22Rv1 (cell line): ENCODE measurements around the gene RNU6-9.

ENCODE experiments used
- H3K27ac ChIP-seq: fragments of 450-650 bp; 2 replicates; pipeline ENCODE4 v1.5.1; 2017
- ZFX ChIP-seq: fragments of 450-650 bp; IDR thresholded peaks from 2 replicates; pipeline ENCODE4 v1.6.1; 2017; ENCODE audit warnings: antibody characterized with exemption, borderline replicate concordance
- TF ChIP-seq, protein P1 (sequence below): fragments of 450-650 bp; IDR thresholded peaks from 2 replicates; pipeline ENCODE4 v1.5.1; 2017; ENCODE audit warnings: mild to moderate bottlenecking

Gene RNU6-9

GRCh38 chr19:929203-929890, 36.1 kb downstream of the RNU6-9 start:
- H3K27ac ChIP-seq, result peak overlapping the region; percentile 36; the same call in 1 of the 2 replicates
- TF ChIP-seq, protein P1, sequence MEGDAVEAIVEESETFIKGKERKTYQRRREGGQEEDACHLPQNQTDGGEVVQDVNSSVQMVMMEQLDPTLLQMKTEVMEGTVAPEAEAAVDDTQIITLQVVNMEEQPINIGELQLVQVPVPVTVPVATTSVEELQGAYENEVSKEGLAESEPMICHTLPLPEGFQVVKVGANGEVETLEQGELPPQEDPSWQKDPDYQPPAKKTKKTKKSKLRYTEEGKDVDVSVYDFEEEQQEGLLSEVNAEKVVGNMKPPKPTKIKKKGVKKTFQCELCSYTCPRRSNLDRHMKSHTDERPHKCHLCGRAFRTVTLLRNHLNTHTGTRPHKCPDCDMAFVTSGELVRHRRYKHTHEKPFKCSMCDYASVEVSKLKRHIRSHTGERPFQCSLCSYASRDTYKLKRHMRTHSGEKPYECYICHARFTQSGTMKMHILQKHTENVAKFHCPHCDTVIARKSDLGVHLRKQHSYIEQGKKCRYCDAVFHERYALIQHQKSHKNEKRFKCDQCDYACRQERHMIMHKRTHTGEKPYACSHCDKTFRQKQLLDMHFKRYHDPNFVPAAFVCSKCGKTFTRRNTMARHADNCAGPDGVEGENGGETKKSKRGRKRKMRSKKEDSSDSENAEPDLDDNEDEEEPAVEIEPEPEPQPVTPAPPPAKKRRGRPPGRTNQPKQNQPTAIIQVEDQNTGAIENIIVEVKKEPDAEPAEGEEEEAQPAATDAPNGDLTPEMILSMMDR, result no peak
- TF ChIP-seq ZFX, result no peak

DNA sequence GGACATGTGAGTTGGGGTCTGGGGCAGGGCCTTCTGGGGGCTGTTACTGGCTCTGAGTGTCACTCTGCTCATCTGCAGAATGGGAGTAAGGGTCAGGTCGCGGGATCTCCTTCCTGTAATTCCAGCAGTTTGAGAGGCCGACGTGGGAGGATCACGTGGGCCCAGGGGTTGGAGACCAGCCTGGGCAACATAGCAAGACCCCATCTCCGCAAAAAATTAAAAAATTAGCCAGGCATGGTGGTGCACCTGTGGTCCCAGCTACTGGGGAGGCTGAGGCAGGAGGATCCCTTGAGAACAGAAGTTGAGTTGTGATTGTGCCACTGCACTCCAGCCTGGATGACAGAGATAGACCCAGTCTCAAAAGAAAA, 36.6 kb downstream of the RNU6-9 start:
- TF ChIP-seq, protein P1, result no peak
- TF ChIP-seq ZFX, result no peak

DNA sequence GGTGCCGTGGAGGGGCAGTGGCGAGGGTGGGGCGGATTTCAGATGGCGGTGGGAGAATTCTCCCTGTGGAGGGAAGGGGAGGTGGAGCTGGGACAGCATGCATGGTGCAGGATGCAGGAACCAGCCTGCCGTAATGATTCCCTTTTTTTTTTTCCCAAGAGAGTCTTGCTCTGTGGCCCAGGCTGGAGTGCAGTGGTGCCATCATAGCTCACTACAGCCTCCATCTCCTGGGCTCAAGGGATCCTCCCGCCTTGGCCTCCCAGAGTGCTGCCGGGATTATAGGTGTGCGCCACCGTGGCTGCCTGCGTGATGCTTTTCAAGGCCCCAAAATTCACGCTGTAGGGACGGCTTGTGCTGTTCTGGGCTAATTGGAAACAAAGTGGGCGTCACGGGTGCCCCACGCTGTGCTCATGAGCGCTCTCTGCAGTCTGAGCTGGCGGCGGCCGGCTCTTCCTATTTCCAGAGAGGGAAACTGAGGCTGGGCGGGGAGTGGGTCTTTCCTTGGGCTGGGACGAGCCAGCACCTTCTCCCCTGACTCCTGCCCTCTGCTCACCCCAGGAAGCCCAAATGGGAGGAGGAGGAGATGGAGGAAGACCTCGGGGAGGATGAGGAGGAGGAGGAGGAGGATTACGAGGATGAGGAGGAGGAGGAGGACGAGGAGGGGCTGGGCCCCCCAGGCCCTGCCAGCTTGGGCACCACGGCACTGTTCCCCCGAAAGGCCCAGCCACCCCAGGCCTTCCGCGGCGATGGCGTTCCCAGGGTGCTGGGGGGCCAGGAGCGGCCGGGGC, 38.8 kb downstream of the RNU6-9 start:
- TF ChIP-seq, protein P1, result no peak
- TF ChIP-seq ZFX, result no peak
- no peak overlapping the region for H3K27ac ChIP-seq

More for the DNA sequence above, 36.6 kb downstream of the RNU6-9 start:
- no peak overlapping the region for H3K27ac ChIP-seq

DNA sequence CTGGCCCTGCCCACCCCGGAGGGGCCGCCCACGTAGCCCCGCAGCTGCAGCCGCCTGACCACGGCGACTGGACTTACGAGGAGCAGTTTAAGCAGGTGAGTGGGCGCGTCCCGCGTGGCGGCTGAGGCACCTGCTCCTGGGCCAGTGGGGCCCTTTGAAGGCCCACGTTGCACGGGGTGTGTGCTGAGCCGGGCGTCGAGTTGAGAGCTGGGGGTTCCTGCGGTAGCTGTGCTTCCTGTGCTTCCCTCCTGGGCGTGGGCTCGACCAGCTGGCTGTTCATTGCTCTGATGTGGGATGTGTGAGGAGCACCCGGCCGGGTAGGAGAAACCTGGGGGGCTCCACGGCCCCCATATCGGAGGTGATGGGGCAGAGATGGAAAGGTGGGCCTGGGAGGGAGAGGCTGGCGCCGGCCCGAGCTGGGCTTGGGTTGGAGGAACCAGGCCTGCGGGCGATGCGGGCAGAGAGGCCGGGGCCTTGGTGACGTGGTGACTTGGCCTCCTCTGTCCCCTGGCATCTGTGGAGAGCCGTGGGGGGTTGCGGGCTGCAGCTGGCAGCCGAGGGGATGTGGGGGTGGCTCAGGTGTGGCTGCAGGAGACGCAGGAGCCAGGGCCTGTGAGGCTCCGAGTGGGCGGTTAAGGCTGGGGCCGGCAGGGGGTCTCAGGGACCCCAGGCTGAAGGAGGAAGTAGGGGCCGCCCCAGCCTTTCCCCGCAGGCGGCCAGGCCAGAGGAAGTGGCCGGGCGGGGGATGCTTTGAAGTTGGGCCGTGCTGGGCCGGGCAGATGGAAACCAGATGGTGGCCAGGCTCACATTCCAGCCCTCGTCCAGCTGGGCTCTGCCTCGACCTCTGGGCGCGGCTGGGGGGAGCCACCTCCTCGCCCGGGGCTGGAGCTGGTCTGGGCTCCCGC, 39.6 kb downstream of the RNU6-9 start:
- no peak for TF ChIP-seq ZFX
- TF ChIP-seq, protein P1, result no peak
- no peak overlapping the region for H3K27ac ChIP-seq

DNA sequence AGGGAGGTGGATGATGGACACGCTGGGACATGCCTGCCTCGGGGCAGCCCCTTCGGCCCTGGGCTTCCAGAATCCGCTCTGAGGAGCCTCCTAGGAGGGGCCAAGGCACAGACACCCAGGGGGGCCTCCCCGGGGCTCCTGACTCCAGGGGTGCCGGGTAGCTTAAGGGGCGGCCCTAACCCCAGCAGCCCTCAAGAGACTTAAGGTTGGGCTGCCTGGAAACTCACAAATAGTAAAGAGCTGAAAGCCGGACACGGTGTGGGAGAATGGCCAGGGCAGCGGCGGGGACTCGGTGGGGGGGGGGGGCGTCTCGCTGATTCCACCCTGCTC, 40.2 kb downstream of the RNU6-9 start:
- no peak overlapping the region for H3K27ac ChIP-seq
- TF ChIP-seq, protein P1, result no peak
- no peak for TF ChIP-seq ZFX

DNA sequence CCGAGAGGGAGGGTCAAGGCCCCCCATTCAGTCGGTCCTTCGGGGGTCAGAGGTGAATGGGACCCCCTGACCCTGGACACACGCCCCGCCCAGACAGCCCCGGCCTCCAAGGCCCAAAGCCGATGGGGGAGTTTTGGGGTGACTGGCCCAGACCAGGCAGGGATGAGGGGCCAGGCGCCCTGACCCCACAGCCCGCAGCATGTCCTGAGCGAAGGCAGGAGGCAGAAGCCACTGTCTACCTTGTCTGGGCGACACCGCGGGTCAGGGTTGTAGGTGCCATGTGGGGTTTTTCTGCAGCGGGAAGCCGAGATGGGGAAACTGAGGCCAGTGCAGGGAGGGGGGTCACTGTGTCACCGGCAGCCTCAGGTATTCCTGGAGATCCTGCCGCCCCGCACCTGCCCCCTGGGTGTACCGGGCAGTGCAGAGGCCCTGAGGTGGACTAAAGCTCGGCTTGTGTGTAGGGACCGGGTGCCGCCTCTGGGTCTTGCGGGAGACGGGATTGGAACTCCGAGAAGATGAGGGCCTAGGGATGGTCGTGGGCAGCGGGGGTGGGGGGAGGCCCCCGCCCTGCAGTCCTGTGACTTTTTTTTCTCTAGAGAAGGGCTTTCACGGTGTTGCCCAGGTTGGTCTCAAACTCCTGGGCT, 41.0 kb downstream of the RNU6-9 start:
- peak overlapping the region; percentile 53 for H3K27ac ChIP-seq
- no peak for TF ChIP-seq ZFX
- TF ChIP-seq, protein P1, result no peak
